Natural killer cell (primary cell): ENCODE data around the gene MRPS27. TPM values are rescaled to one million over a fixed set of nuclear protein-coding genes. Genes with fewer than 3 reads are reported as not detected.

ENCODE experiments used
- ATAC-seq, 3 donors: fragments of 150-1000 bp in 2 of 3; fragments of 200-7000 bp in 1 of 3; cut with Tn5 transposase; 1 replicate in 1 of 3; 2 replicates in 2 of 3; pipeline ENCODE4 v1.10.0; 2021; ENCODE audit warnings: mild to moderate bottlenecking in 2 of 3, moderate library complexity in 2 of 3
- DNase-seq, 2 donors: peaks; one replicate each; pipeline versions ENCODE4 v3.0.0 to v3.0.0-alpha.2; 2013 to 2021; ENCODE audit warnings: mixed read lengths in 1 of 2
- H3K27ac ChIP-seq: one replicate; pipeline ENCODE4 v1.5.1; 2013; ENCODE audit warnings: mild to moderate bottlenecking, low read length
- H3K27me3 ChIP-seq: one replicate; pipeline ENCODE4 v1.6.1; 2013; ENCODE audit warnings: low read length; ENCODE audit not compliant: control insufficient read depth, insufficient read depth
- H3K36me3 ChIP-seq: one replicate; pipeline ENCODE4 v1.6.1; 2013; ENCODE audit warnings: low read length; ENCODE audit not compliant: control insufficient read depth, insufficient read depth
- H3K4me1 ChIP-seq: one replicate; pipeline ENCODE4 v1.6.1; 2013; ENCODE audit warnings: low read length; ENCODE audit not compliant: control insufficient read depth, insufficient read depth
- H3K4me3 ChIP-seq: one replicate; pipeline ENCODE4 v1.5.1; 2013; ENCODE audit warnings: low read length
- H3K9me3 ChIP-seq: one replicate; pipeline ENCODE4 v1.6.1; 2013; ENCODE audit warnings: low read length; ENCODE audit not compliant: control insufficient read depth, insufficient read depth
- H3K27ac Mint-ChIP-seq, 2 donors: one replicate each; pipeline ENCODE4 v1.8.0; 2022; ENCODE audit warnings: mild to moderate bottlenecking in 2 of 2, mixed read lengths in 2 of 2, moderate library complexity in 1 of 2
- H3K27me3 Mint-ChIP-seq, 2 donors: one replicate each; pipeline ENCODE4 v1.8.0; 2022; ENCODE audit warnings: low read depth in 2 of 2, mixed read lengths in 2 of 2
- H3K36me3 Mint-ChIP-seq: one replicate; pipeline ENCODE4 v1.8.0; 2022; ENCODE audit warnings: mixed read lengths
- H3K4me1 Mint-ChIP-seq, 2 donors: one replicate each; pipeline ENCODE4 v1.8.0; 2022; ENCODE audit warnings: mixed read lengths in 2 of 2
- H3K4me3 Mint-ChIP-seq: one replicate; pipeline ENCODE4 v1.8.0; 2022; ENCODE audit warnings: mild to moderate bottlenecking, moderate library complexity, mixed read lengths
- H3K9me3 Mint-ChIP-seq, 2 donors: one replicate each; pipeline ENCODE4 v1.8.0; 2022; ENCODE audit warnings: mixed read lengths in 2 of 2
- CTCF ChIP-seq: fragments of 200-600 bp; IDR thresholded peaks from one replicate; pipeline ENCODE4 v1.8.0; 2022; ENCODE audit warnings: antibody characterized with exemption
- WGBS: methylation state at CpG from one replicate; pipeline ENCODE4 v1.1.7; 2013; ENCODE audit warnings: missing lambda C conversion rate; ENCODE audit not compliant: insufficient coverage; 5-methylcytosine and 5-hydroxymethylcytosine counted together
- intact Hi-C: fragments of 100-400 bp; cut with micrococcal nuclease; formaldehyde crosslinking; loops from one replicate; pipeline ENCODE4 v1.14.2; 2022
- total RNA-seq, 4 donors: library from RNA; stranded (reverse); fragments of 120-200 nt in 1 of 4; gene quantifications; one replicate each; pipeline versions ENCODE4 v1.2.3 to v1.2.4, GENCODE V29; 2013 to 2022

The MRPS27 gene
- total RNA-seq, 3 donors from 2014 or later (not counting 1 experiment from before 2014, with no cell fraction given): 25.5 to 36.5 (median 36.3) TPM

GRCh38 chr5:72281764-72282499, 38.1 kb downstream of the MRPS27 start:
- 90% methylated on average over 1 of the region's 3 CpGs for WGBS
- no peaks in the 10 kb centered on the region for H3K4me1 ChIP-seq
- no peak for TF ChIP-seq CTCF
- intact Hi-C loops: no loop called here
- H3K9me3 ChIP-seq: no peaks in the 10 kb centered on the region
- H3K27me3 ChIP-seq: no peaks in the 10 kb centered on the region
- Mint-ChIP-seq H3K4me3 (no peak overlapping the region), H3K27me3 (no peaks in the 10 kb centered on the region), H3K4me1 (peaks cover 0 to under 1% of the 10 kb centered on the region in 2 donors), H3K36me3 (no peaks in the 10 kb centered on the region), H3K9me3 (no peaks in the 10 kb centered on the region), H3K27ac (no peak overlapping the region)
- H3K4me3 ChIP-seq: no peak overlapping the region
- ATAC-seq (no peak), DNase-seq (no peak)
- H3K36me3 ChIP-seq: peaks cover 8% of the 10 kb centered on the region
- no peak overlapping the region for H3K27ac ChIP-seq

GRCh38 chr5:72281430-72281763, 38.6 kb downstream of the MRPS27 start:
- Histone ChIP-seq H3K4me1 (no peaks in the 10 kb centered on the region), H3K36me3 (peaks cover 8% of the 10 kb centered on the region), H3K27ac (no peak overlapping the region), H3K9me3 (no peaks in the 10 kb centered on the region), H3K27me3 (no peaks in the 10 kb centered on the region), H3K4me3 (no peak overlapping the region)
- Mint-ChIP-seq H3K36me3 (no peaks in the 10 kb centered on the region), H3K4me1 (peaks cover 4% of the 10 kb centered on the region in 2 donors), H3K27me3 (no peaks in the 10 kb centered on the region), H3K4me3 (no peak overlapping the region), H3K27ac (no peak overlapping the region), H3K9me3 (no peaks in the 10 kb centered on the region)
- ATAC-seq (no peak), DNase-seq (no peak)
- intact Hi-C loops: no loop called here
- no peak for TF ChIP-seq CTCF
- WGBS: 88% methylated on average over 1 of the region's 1 CpG

GRCh38 chr5:72280581-72281069, 39.4 kb downstream of the MRPS27 start:
- DNase-seq: peak in 1 of 2 donors; percentile 12
- no peak overlapping the region for H3K27ac Mint-ChIP-seq
- TF ChIP-seq CTCF: peak; percentile 8
- no peaks in the 10 kb centered on the region for H3K4me1 ChIP-seq
- no peaks in the 10 kb centered on the region for H3K9me3 ChIP-seq
- 33% methylated on average over 1 of the region's 2 CpGs for WGBS
- no peak overlapping the region for H3K4me3 Mint-ChIP-seq
- no peaks in the 10 kb centered on the region for H3K27me3 ChIP-seq
- intact Hi-C loops: no loop called here
- peaks cover 4 to 8% of the 10 kb centered on the region in 2 donors for H3K4me1 Mint-ChIP-seq
- H3K27me3 Mint-ChIP-seq: no peaks in the 10 kb centered on the region
- no peak overlapping the region for H3K27ac ChIP-seq
- no peaks in the 10 kb centered on the region for H3K9me3 Mint-ChIP-seq
- no peak overlapping the region for H3K4me3 ChIP-seq
- H3K36me3 Mint-ChIP-seq: no peaks in the 10 kb centered on the region
- peaks cover 6% of the 10 kb centered on the region for H3K36me3 ChIP-seq
- peak in 1 of 3 donors; percentile 61 for ATAC-seq
